Mucosa of descending colon (tissue), 3 donors: ENCODE results near the gene ING2. TPM values are rescaled to one million over a fixed set of nuclear protein-coding genes. Genes with fewer than 3 reads are reported as not detected.
"Not testable (repeated sequence)": the region's sequence is repeated elsewhere in the genome, so short reads cannot be mapped to it uniquely, and the experiment has no call there.

Experiments used
- ATAC-seq: fragments of 200-7000 bp; cut with Tn5 transposase; one replicate; pipeline ENCODE4 v1.9.1; 2020; ENCODE audit warnings: mild to moderate bottlenecking, moderate library complexity
- DNase-seq, 3 donors: peaks; one replicate each; pipeline ENCODE4 v3.0.0-alpha.2; 2020
- H3K36me3 ChIP-seq: fragments of 200-600 bp; one replicate; pipeline ENCODE4 v1.8.0; 2021; ENCODE audit warnings: low read depth, mild to moderate bottlenecking
- H3K4me1 ChIP-seq: fragments of 200-600 bp; one replicate; pipeline ENCODE4 v1.8.0; 2021; ENCODE audit warnings: low read depth, mild to moderate bottlenecking
- H3K4me3 ChIP-seq: fragments of 200-600 bp; one replicate; pipeline ENCODE4 v1.8.0; 2021; ENCODE audit warnings: mild to moderate bottlenecking
- H3K9me3 ChIP-seq: fragments of 200-600 bp; one replicate; pipeline ENCODE4 v1.8.0; 2021; ENCODE audit warnings: mild to moderate bottlenecking
- intact Hi-C, 2 donors: fragments of 100-400 bp; cut with DNase I in 1 of 2; cut with micrococcal nuclease in 1 of 2; formaldehyde crosslinking; loops; one replicate each; pipeline versions ENCODE4 v1.11.0 to v1.11.1; 2022; cut with DNase I, micrococcal nuclease
- long read RNA-seq, 2 donors: library from polyadenylated mRNA; unstranded; transcript quantifications; one replicate each; pipeline ENCODE4 v2.0.0, GENCODE V29; 2019 to 2021
- total RNA-seq, 3 donors: library from RNA; stranded (reverse); fragmentation: NEBNext Ultra II Directional in 2 of 3; extraction: Animal tissue kit (Norgen Biotek cat#: 25700) in 2 of 3; gene quantifications; one replicate each; pipeline versions ENCODE4 v1.2.1 to v1.2.4, GENCODE V29; 2021 to 2023
- TF ChIP-seq, protein P1 (sequence below): fragments of 200-600 bp; IDR thresholded peaks from one replicate; pipeline ENCODE4 v1.8.0; 2022; ENCODE audit warnings: antibody characterized with exemption, mild to moderate bottlenecking
- donor health status: DM: no; HTN: no; CAD: no; lungs with moderate emphysema.
- donor health status: DM: no; HTN: no; CAD: no.
- donor health status: DM: no; HTN: yes; CAD: no.

ING2 gene, protein sequence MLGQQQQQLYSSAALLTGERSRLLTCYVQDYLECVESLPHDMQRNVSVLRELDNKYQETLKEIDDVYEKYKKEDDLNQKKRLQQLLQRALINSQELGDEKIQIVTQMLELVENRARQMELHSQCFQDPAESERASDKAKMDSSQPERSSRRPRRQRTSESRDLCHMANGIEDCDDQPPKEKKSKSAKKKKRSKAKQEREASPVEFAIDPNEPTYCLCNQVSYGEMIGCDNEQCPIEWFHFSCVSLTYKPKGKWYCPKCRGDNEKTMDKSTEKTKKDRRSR
- total RNA-seq: 10 to 100 TPM in 2 of 3 donors, 1 to 10 TPM in 1; 9.9 to 12.5 (median 11.9) TPM
- long read RNA-seq, donor 1, transcript ING2-201 (2 exons, 1,189 nt): major isoform, 10 of 12 reads
- long read RNA-seq, donor 1, partial matches to known transcripts: 0 of 12 reads
- long read RNA-seq, donor 1, other reads (novel, unspliced or antisense): 0 of 12 reads
- long read RNA-seq, donor 2, transcript ING2-201 (2 exons, 1,189 nt): major isoform, 5 of 7 reads
- long read RNA-seq, donor 2, partial matches to known transcripts: 1 of 7 reads
- long read RNA-seq, donor 2, other reads (novel, unspliced or antisense): 0 of 7 reads

- no peaks in the 10 kb centered on the region for H3K36me3 ChIP-seq
- no peaks in the 10 kb centered on the region for H3K9me3 ChIP-seq
- DNase-seq (peak in 1 of 3 donors; percentile 78), ATAC-seq (peak; percentile 67)
- TF ChIP-seq, protein P1, sequence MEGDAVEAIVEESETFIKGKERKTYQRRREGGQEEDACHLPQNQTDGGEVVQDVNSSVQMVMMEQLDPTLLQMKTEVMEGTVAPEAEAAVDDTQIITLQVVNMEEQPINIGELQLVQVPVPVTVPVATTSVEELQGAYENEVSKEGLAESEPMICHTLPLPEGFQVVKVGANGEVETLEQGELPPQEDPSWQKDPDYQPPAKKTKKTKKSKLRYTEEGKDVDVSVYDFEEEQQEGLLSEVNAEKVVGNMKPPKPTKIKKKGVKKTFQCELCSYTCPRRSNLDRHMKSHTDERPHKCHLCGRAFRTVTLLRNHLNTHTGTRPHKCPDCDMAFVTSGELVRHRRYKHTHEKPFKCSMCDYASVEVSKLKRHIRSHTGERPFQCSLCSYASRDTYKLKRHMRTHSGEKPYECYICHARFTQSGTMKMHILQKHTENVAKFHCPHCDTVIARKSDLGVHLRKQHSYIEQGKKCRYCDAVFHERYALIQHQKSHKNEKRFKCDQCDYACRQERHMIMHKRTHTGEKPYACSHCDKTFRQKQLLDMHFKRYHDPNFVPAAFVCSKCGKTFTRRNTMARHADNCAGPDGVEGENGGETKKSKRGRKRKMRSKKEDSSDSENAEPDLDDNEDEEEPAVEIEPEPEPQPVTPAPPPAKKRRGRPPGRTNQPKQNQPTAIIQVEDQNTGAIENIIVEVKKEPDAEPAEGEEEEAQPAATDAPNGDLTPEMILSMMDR: no peak
- peak within 1 kb of the TSS; percentile 94 for H3K4me3 ChIP-seq
- H3K4me1 ChIP-seq: peaks cover 24% of the 10 kb centered on the region
- intact Hi-C loops: no loop called here
Measured at GRCh38 chr4:183504930-183505610, at the start of gene ING2. Gene ING2 (plus strand): TSS chr4:183505058. CDS start chr4:183505196, 138 bp downstream.

- Histone ChIP-seq H3K4me1 (no peaks in the 10 kb centered on the region), H3K9me3 (no peaks in the 10 kb centered on the region), H3K36me3 (no peaks in the 10 kb centered on the region), H3K4me3 (no peak overlapping the region)
- intact Hi-C loops: no loop called here
- ATAC-seq: no peak
- TF ChIP-seq, protein P1: no peak
- no peak for DNase-seq
Measured at GRCh38 chr4:183455431-183456195, 49.2 kb upstream of the ING2 start.

DNA sequence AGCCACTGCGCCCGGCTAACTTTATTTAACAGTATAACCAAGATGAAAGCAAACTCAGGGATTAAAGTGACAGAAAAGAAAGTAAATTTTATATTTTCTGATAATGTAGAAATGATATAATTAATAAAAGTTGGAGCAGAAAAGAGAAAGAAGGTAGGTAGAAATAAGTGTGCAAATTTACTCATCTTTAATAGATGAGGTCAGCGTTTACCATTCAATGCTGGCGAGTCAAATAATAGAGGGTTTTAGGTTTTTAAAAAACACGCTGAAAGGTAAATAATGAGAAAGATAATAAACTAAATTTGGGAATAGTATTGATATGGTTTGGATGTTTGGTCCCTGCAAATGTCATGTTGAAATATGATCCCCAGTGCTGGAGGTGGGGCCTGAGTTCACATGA is 46.9 kb upstream of the ING2 start:
- H3K36me3 ChIP-seq: no peaks in the 10 kb centered on the region
- no peak overlapping the region for H3K4me3 ChIP-seq
- ATAC-seq (no peak), DNase-seq (no peak)
- no peaks in the 10 kb centered on the region for H3K9me3 ChIP-seq
- H3K4me1 ChIP-seq: no peaks in the 10 kb centered on the region
- intact Hi-C loops: no loop called here
- TF ChIP-seq, protein P1: no peak

GRCh38 chr4:183463903-183464619 is 40.8 kb upstream of the ING2 start:
- H3K4me3 ChIP-seq, ATAC-seq, H3K36me3 ChIP-seq, intact Hi-C loops, DNase-seq, H3K9me3 ChIP-seq, H3K4me1 ChIP-seq: not testable (repeated sequence)

DNA sequence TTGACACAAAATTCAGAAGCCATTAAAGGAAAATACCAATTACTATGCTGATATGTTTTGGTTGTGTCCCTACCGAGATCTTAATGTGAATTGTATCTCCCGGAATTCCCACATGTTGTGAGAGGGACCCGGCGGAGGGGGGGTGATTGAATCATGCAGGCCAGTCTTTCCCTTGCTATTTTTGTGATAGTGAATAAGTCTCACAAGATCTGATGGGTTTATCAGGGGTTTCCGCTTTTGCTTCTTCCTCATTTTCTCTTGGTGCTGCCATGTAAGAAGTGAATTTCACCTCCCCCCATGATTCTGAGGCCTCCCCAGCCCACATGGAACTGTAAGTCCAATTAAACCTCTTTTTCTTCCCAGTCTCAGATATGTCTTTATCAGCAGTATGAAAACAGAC is 39.0 kb upstream of the ING2 start:
- H3K9me3 ChIP-seq, ATAC-seq, H3K4me1 ChIP-seq, intact Hi-C loops, H3K4me3 ChIP-seq, H3K36me3 ChIP-seq, DNase-seq: not testable (repeated sequence)

DNA sequence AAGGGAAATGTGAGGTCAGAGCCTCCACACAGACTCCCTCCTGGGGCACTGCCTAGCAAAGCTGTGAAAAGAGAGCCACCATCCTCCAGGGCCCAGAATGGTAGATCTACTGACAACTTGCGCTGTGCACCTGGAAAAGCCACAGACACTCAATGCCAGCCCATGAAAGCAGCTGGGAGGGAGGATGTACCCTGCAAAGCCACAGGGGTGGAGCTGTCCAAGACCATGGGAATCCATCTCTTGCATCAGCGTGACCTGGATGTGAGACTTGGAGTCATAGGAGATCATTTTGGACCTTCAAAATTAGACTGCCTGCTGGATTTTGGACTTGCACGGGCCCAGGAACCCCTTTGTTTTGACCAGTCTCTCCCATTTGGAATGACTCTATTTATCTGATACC is 37.6 kb upstream of the ING2 start:
- Histone ChIP-seq H3K9me3 (no peaks in the 10 kb centered on the region), H3K36me3 (no peaks in the 10 kb centered on the region), H3K4me1 (no peaks in the 10 kb centered on the region), H3K4me3 (no peak overlapping the region)
- TF ChIP-seq, protein P1: no peak
- DNase-seq: no peak
- intact Hi-C loops: no loop called here
- ATAC-seq: no peak
